HAP-1 (cell line): ENCODE data around the gene IPO13.

ENCODE experiments used
- DNase-seq, 2 experiments: peaks; one replicate each; pipeline ENCODE4 v3.0.0-alpha.2; 2016 to 2020; ENCODE audit warnings: low spot score in 2 of 2
- H3K27me3 ChIP-seq: fragments of 250-450 bp; sonication (Bioruptor Pico); 2 replicates; pipeline ENCODE4 v1.5.1; 2020; ENCODE audit warnings: low read depth, mild to moderate bottlenecking, moderate library complexity
- H3K36me3 ChIP-seq: fragments of 250-450 bp; sonication (Bioruptor Pico); replicated peaks from 2 replicates; pipeline ENCODE4 v1.5.1; 2020; ENCODE audit warnings: mild to moderate bottlenecking
- H3K4me1 ChIP-seq: fragments of 250-450 bp; sonication (Bioruptor Pico); 2 replicates; pipeline ENCODE4 v1.5.1; 2020; ENCODE audit warnings: mild to moderate bottlenecking
- H3K4me3 ChIP-seq: fragments of 250-450 bp; sonication (Bioruptor Pico); 2 replicates; pipeline ENCODE4 v1.5.1; 2020; ENCODE audit warnings: mild to moderate bottlenecking, moderate library complexity
- H3K9me3 ChIP-seq: fragments of 250-450 bp; sonication (Bioruptor Pico); 2 replicates; pipeline ENCODE4 v1.5.1; 2020; ENCODE audit warnings: mild to moderate bottlenecking, moderate library complexity
- in situ Hi-C: fragments of 300-500 bp; cut with MboI; formaldehyde crosslinking; loops from 3 replicates; pipeline ENCODE4 v1.14.3; 2020; ENCODE audit warnings: low sequenced_read_pairs, inconsistent platforms, mixed read lengths

The IPO13 gene

GRCh38 chr1:43987159-43987902 lies 40.6 kb downstream of the IPO13 start:
- H3K9me3 ChIP-seq, result no peaks in the 10 kb centered on the region
- no peak for DNase-seq
- H3K27me3 ChIP-seq, result no peaks in the 10 kb centered on the region
- H3K4me1 ChIP-seq, result peaks cover 11% of the 10 kb centered on the region; the same call in 1 of the 2 replicates
- H3K36me3 ChIP-seq, result peaks cover 22% of the 10 kb centered on the region
- in situ Hi-C loops, result no loop called here
- H3K4me3 ChIP-seq, result no peak overlapping the region

- no peaks in the 10 kb centered on the region for H3K9me3 ChIP-seq
- peak overlapping the region; percentile 56 for H3K4me3 ChIP-seq
- peaks cover 11% of the 10 kb centered on the region; the same call in 1 of the 2 replicates for H3K4me1 ChIP-seq
- in situ Hi-C loops, result no loop called here
- no peaks in the 10 kb centered on the region for H3K27me3 ChIP-seq
- peak in 1 of 2 experiments; percentile 31 for DNase-seq
- peaks cover 8% of the 10 kb centered on the region for H3K36me3 ChIP-seq
Observed at GRCh38 chr1:43990271-43991199, 43.8 kb downstream of the IPO13 start.

DNA sequence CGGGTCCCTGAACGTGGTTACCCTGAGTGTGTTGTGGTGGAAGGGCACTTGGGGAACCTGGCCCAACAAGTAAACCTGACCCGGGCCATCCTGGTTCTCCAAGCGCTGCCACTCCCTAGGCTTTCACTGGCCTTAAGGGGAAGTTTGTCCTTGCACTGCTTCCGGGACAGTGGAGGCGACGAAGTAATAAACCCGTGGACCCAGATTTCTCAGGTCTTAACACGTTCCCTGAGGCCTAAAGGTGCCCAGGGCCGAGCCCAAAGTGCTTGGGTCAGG lies 44.4 kb downstream of the IPO13 start:
- DNase-seq, result no peak
- peaks cover 11% of the 10 kb centered on the region; the same call in 1 of the 2 replicates for H3K4me1 ChIP-seq
- no peaks in the 10 kb centered on the region for H3K27me3 ChIP-seq
- in situ Hi-C loops, result no loop called here
- H3K4me3 ChIP-seq, result peak overlapping the region; percentile 56
- no peaks in the 10 kb centered on the region for H3K9me3 ChIP-seq
- peaks cover 2% of the 10 kb centered on the region for H3K36me3 ChIP-seq

DNA sequence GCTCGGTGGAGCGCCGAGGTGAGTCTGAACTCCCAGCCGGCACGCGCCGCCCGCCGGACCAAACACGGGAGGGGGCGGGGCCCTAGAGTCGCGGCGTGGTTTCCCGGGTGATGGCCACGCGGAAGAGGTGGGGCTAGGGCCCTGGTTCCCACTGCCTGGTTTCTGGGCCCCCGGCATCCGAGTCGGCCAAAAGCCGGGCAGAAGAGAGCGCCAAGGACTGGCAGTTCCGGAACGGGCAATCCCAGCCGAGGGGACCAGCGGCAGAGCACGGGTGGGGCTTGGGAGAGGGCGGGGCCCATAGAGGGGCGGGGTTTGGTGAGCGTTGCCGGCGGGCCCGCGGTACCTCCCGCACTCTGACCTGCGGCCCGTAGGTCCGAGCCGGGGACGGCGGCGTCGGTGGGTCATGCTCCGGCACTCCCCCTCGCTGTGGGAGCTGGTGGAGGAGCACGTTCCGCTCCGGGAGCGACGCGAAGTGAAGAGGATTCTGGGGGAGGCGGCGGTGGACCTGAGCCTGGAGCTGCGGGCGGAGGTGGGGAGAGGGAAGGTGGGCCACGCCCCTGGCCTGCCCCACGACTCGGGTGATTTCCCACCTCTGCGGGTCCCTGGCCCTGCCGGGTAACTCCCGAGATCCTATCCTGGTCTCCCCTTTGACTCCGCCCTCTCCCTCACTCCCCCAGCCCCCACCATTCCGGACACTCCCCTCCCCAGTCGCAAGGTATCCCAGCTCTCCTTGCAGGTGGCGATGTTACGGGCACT lies 44.9 kb downstream of the IPO13 start, which contains the start of gene CCDC24:
CCDC24 (plus strand) TSS at position 124 of the 756 bp plus-strand sequence; CDS start at position 404, 280 bp downstream.
- H3K27me3 ChIP-seq, result no peaks in the 10 kb centered on the region
- in situ Hi-C loops, result no loop called here
- H3K4me3 ChIP-seq, result peak within 1 kb of the TSS; percentile 56
- H3K36me3 ChIP-seq, result no peaks in the 10 kb centered on the region
- peaks cover 14% of the 10 kb centered on the region; the same call in 1 of the 2 replicates for H3K4me1 ChIP-seq
- DNase-seq, result peak; percentile 63 to 88
- no peaks in the 10 kb centered on the region for H3K9me3 ChIP-seq

GRCh38 chr1:43992232-43992995 lies 45.7 kb downstream of the IPO13 start:
- in situ Hi-C loops, result no loop called here
- DNase-seq, result peak in 1 of 2 experiments; percentile 13

DNA sequence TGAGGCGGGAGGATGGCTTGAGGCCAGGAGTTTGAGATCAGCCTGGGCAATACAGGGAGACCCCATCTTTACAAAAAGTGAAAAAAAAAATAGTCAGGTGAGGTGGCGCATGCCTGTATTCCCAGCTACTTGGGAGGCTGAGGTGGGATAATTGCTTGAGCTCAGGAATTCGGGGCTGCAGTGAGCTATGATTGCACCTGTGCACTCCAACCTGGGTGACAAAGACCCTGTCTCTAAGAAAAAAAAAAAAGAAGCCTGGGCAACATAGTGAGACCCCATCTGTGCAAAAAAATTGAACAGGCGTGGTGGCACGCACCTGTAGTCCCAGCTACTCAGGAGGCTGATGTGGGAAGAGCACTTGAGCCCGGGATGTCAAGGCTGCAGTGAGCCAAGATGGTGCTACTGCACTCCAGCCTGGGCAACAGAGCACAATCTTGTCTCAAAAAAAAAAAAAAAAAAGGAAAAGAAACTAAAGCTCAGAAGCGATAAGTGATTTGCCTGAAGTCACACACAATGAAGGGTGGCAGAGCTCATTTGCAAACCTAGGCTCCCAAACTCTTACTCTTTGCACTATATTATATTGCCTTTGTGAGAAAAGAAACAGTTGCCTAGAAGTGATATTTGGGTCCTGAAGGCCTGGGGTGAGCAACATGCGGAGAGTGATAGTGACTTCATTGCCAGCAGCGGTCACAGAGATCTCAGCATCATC lies 46.6 kb downstream of the IPO13 start:
- Histone ChIP-seq H3K4me3 (no peak overlapping the region), H3K27me3 (no peaks in the 10 kb centered on the region), H3K4me1 (peaks cover 15% of the 10 kb centered on the region; the same call in 1 of the 2 replicates), H3K36me3 (no peaks in the 10 kb centered on the region), H3K9me3 (no peaks in the 10 kb centered on the region)
- no peak for DNase-seq
- in situ Hi-C loops, result no loop called here

More at GRCh38 chr1:43992232-43992995, 45.7 kb downstream of the IPO13 start:
- H3K4me3 ChIP-seq, result peak overlapping the region; percentile 56
- peaks cover 15% of the 10 kb centered on the region; the same call in 1 of the 2 replicates for H3K4me1 ChIP-seq
- H3K9me3 ChIP-seq, result no peaks in the 10 kb centered on the region
- H3K36me3 ChIP-seq, result no peaks in the 10 kb centered on the region
- no peaks in the 10 kb centered on the region for H3K27me3 ChIP-seq

DNA sequence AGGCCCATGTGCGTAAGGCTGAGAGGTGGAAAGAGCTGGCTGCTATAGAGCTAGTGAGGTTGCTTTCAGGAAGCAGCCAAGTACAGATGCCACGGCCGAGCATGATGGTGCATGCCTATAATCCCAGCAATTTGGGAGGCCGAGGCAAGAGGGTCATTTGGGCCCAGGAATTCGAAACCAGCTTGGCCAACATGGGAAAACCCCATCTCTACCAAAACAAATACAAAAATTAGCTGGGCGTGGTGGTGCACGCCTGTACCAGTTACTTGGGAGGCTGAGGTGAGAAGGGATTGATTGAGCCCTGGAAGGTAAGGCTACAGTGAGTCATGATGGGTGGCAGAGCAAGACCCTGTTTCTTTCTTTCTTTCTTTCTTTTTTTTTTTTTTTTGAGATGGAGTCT lies 47.3 kb downstream of the IPO13 start:
- H3K4me3 ChIP-seq, result no peak overlapping the region

DNA sequence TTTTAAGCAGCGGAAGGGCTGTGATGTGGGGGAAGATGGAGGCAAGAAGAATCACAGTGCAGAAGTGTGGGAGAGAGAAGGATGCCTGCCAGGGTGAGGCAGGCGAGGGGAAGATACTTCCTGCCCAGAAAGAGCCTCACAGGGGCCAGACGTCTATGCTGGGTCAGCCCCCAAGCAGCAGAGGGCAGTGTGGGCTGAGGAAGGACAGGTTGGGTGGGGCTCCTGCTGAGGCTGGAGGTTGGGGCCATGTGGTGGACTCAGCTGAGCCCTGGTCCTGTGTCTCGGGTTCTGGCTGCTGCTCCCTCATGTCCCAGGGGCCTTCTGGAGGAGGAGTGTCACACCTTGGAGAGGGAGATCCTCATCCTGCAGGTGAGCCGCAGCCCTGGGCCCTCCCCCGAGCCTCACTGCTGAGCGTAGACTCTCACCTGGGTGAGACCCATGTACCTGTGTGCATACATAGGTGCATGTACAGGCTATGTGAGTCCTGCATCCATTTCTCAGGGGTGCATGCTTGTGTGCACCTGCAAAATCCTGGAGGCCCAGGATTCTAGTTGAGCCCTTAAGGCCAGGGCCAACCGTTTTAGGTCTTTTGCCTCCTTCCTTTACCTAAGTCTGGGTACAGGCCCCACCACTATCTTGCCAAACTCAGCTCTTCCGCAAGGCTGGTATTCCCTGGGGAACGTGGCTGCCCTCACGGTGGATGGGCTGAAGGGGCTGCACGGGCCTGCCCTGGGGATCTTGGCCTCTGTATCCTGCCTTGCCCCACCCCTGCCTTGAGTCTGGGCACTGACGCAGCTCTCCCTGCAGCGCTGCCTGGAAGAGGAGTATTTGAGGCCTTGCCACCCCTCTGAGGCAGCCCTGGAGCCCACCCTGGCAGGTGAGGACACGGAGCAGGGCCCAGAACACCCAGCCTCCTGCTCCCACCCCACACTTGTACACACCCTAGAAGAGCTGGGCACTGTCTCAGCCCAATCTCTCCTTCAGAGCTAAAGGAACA lies 48.3 kb downstream of the IPO13 start:
- H3K4me1 ChIP-seq, result peaks cover 15% of the 10 kb centered on the region; the same call in 1 of the 2 replicates
- in situ Hi-C loops, result no loop called here
- DNase-seq, result peak; percentile 18 to 63
- no peak overlapping the region for H3K4me3 ChIP-seq
- 0 out of 2 replicates have a peak, but pooled peaks cover 2% of the 10 kb centered on the region for H3K36me3 ChIP-seq
- no peaks in the 10 kb centered on the region for H3K9me3 ChIP-seq
- H3K27me3 ChIP-seq, result no peaks in the 10 kb centered on the region

More for the DNA sequence above, 47.3 kb downstream of the IPO13 start:
- H3K36me3 ChIP-seq, result no peaks in the 10 kb centered on the region
- peaks cover 15% of the 10 kb centered on the region; the same call in 1 of the 2 replicates for H3K4me1 ChIP-seq
- in situ Hi-C loops, result no loop called here
- no peaks in the 10 kb centered on the region for H3K9me3 ChIP-seq
- no peak for DNase-seq
- H3K27me3 ChIP-seq, result no peaks in the 10 kb centered on the region

- DNase-seq, result peak in 1 of 2 experiments; percentile 59
- peaks cover 3% of the 10 kb centered on the region; the same call in 1 of the 2 replicates for H3K36me3 ChIP-seq
- in situ Hi-C loops, result no loop called here
- H3K4me1 ChIP-seq, result peaks cover 9% of the 10 kb centered on the region; the same call in 1 of the 2 replicates
- no peaks in the 10 kb centered on the region for H3K9me3 ChIP-seq
- no peak overlapping the region for H3K4me3 ChIP-seq
- no peaks in the 10 kb centered on the region for H3K27me3 ChIP-seq
Observed at GRCh38 chr1:43995984-43996732, 49.4 kb downstream of the IPO13 start.

DNA sequence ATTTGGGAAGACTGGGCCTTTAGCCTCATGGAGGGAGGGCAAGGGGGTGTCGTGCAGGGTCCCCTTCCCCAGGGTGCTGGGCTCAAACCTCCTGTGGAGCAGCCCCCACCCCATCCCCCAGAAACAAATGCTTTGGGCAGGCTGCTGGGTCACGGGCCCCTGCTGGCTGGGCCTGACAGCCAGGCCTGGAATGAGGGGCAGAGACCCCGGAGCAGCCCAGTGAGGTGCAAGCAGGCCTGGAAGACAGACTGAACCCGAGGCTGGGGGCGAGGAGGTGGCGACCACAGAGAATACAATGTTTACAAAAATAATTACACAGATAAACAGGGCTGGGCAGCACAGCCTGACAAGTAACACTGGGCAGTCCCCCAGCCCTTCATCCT lies 50.0 kb downstream of the IPO13 start:
- in situ Hi-C loops, result no loop called here
- DNase-seq, result no peak
- H3K36me3 ChIP-seq, result peaks cover 5% of the 10 kb centered on the region; the same call in 1 of the 2 replicates
- peaks cover 8% of the 10 kb centered on the region; the same call in 1 of the 2 replicates for H3K4me1 ChIP-seq
- no peaks in the 10 kb centered on the region for H3K27me3 ChIP-seq
- no peak overlapping the region for H3K4me3 ChIP-seq
- no peaks in the 10 kb centered on the region for H3K9me3 ChIP-seq
